GM21737 (cell line): ENCODE data around the gene PLRG1.

Experiments
- ATAC-seq: cut with Tn5 transposase; IDR thresholded peaks from one replicate; pipeline ENCODE4 v1.9.1; 2021; ENCODE audit warnings: mild to moderate bottlenecking, moderate library complexity; ENCODE audit not compliant: unreplicated experiment

PLRG1 gene

DNA sequence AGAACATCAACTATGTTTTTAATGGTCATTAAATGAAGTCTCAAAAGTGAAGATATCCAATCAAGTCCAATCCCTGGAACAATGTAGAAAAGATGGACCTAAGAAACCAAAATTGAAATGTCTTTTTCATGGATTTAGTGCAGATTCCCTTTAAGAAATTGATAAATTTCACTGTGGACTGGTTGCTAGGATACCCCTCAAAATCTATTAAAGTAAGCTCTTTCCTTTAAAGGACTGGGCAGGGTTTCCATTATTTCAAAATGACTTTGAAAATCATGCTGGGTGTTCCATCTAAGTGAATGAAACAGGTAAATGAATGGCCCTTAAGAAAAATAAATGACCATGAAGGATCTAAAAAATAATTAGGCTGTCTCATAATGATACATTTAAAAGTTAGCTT is 28.6 kb downstream of the PLRG1 start:
- ATAC-seq: no peak

DNA sequence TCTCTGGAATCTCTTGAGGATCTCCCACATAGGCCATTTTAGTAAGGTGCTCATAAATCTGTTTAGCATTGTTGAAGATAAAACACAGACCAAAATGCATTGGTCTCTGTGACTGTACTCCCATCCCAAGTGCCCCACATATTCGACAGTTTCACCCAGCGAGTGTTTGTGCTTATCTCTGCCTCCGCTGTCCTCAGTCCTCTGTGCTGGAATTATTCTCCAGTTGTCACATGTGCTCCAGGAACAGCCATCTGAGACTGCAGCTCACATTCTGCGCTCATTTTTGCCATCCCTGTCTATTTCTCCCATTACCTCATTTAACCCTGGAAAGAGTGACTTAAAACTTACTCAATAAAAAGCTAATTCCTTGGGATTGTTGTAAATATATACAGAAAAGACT is 31.0 kb downstream of the PLRG1 start:
- ATAC-seq: no peak

DNA sequence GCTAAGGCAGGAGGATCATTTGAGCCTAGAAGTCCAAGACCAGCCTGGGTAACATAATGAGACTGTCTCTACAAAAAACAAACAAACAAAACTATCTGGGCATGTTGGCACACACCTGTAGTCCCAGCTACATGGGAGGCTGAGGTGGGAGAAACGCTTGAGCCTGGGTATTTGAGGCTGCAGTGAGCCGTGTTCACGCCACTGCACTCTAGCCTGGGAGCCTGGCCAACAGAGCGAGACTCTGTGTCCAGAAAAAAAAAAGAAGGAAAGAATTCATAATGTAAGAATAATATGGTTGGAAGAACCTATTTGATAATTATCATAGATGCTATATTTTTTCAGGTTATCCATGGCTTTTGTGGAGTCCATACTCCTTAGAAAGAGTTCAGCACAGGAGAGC is 32.6 kb downstream of the PLRG1 start:
- ATAC-seq: no peak

DNA sequence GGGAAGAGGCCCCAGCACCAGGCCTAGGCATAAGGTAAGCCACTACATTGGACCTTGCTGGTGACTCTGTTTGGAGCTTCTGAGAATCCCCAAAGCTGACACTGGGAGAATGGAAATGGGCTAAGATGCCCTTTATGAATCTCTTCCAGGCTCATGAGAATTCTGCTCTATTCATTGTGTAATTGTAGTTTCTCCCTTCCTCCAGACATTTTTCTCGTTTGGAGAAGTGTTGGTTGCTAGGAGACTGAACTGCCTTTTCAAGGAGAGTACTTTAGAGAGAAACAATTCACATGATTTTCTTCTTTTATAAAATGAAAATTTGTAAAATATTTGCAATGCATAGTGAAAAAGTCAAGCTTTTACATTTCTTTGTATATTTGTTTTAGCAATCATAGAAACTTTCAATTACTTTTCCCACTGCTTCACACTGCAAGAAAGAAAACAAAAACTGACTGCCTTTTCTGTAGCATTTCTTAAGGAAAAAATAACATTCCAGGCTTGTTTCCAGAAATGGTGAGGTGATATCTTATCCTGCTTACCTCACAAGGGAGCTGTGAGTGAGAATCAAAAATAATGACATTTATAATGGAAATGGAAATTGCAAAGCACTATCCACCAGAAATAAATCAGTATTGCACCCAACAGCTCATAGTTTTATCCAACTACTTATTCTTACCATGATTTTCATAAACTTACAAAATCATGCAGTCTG is 33.7 kb downstream of the PLRG1 start:
- ATAC-seq: no peak

DNA sequence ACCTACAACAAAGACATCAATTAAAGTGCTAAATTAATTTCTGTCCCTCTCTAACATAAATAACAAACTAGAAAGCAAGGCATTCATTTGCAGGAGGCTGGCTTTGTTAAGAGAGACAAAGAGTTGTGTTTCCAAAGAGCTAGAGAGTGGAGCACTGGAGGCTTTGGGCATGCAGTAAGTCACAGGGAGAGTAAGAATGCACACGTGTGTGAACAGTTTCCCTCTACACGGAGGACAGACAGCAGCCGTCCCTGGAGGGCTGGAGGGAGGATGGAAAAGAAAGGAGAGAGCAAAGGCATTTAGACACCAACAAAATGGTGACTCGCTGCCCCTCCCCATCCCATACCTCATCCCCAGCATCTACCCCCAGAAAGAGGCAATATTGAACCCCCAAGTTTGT is 38.2 kb downstream of the PLRG1 start:
- no peak for ATAC-seq

DNA sequence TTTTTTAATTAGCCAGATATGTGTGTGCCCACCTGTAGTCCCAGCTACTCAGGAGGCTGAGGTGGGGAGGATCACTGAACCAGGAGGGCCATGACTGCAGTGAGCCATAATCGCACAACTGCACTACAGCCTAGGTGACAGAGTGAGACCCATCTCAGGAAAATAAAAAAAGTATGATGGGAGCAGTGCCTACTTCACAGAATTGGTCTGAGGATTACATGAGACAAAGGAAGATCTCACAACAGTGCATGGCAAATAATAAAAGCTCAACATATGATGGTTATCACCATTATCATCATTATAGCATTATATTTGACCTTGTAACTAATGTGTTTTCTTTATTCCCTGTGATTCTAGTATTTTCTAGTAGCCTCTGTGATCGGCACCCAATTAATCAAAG is 38.7 kb downstream of the PLRG1 start:
- no peak for ATAC-seq

DNA sequence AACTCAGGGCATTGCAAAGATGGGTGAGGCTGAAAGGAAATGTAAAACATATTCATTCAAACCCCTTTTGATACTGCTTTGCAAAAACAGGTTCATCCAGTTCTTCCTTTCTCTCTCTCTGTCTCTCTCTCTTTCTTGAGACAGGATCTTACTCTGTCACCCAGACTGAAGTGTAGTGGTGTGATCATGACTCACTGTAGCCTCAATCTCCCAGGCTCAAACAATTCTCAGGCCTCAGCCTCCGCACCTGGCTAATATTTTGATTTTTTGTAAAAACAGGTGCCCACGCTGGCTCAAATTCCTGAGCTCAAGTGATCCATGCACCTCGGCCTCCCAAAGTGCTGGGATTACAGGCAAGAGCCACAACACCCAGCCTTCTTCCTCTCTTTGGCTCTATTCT is 43.0 kb downstream of the PLRG1 start:
- ATAC-seq: no peak

DNA sequence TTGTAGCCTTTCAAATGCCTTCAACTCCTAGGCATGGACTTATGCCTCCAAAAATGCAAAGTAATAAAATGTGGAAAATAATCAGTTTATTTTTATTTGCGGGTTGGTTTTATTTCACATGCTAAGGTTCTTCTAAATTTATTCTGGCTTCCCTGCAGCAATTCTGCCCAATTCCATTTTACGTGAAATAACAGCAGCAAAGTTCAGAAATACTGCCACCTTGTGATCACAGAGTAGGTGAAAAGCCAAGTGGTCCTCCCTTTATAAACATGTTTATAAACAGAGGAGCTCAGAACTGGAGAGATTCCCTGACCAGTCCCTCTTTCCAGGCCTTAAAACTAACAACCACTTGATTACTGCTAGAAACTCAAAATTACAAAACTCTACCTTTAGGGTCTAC is 43.9 kb downstream of the PLRG1 start:
- ATAC-seq: no peak

DNA sequence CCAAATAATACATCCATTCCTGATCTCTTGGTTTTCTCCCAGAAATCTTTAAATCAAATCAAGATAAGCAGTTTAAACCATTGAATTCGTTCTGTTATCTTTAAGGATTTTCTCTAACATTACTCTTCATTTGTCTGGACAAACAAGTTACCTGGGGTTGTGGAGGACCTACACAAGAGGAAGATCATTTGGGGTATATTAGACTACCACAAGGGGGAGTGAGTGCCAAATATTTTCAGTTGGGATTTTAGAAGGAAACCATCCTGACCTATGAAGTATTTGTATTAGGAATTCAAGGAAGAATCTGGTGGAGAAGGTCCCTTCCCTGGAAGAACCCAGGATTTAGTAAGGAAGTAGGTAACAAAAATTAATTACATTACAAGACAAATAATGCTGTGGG is 46.6 kb downstream of the PLRG1 start:
- ATAC-seq: no peak

DNA sequence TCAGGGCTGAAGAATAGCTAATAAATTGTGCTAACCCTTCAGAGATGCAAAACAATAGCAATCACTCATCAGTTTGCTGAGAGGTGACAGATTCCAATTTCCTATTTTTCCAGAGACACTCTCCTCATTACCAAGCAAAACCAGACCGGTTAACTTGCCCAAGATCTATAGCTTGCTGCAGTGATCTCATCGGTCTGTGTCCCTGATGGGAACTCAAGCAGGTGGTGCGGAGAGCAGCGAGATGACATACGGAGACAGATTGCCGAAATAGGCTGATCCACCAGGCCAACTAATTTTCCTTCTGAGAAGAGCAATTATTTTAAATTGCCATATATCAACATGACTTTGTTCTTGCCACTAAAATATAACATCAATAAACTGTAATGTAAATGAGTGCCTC is 48.1 kb downstream of the PLRG1 start:
- no peak for ATAC-seq

DNA sequence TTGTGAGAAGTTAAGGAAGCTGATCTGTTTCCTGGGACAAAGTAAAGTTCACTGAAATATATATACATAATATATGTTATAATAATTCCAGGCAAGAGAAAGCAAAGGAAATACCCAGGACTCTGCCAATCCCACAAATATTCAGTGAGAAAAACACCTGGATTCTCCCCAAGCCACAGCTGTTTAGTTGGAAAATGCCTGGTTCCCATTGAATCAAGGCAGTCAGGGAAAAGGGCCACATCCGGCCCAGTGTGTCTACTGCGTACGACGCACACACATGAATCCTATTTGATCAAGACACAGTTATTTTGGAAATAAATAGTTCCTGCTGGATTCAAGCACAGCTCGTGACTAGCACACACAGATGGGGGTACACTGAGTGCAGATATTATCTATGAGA is 52.3 kb downstream of the PLRG1 start:
- ATAC-seq: no peak

DNA sequence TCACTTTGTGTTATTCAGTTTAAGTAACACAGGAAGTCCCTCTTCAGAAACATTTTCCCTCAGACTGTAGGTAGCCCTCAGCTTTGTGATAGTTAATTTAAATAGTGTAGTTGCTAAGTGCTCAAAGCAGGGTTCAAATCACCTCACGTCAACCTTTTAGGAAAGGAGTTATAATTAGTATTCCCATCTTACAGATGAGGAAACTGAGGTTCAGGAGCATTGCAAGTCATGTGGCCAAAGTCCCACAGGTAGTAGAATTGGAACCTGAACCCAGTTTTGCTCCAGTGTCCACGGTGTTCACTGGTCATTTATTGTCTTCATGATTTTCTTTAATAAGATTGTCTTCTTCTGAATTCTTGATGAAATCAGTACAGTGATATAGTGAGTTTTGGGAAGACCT is 54.3 kb downstream of the PLRG1 start:
- ATAC-seq: no peak

DNA sequence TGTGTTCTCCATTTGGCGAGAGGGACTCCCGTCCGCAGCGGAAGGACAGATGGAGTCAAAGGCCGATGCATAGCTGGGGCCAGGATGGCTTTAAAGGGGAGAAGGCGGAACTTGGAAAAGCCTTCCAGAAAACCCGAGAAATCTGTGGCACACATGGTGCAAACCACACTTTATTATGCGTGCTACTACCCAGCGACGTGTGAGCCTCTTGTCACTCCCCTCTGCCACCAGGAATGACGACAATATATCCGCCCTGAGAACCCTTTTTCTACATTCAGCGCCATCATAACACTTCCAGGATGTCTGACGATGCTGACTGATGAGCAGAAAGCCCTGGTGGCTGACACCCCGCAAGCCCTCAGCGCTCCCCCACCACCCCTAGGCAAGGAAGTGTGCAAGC is 57.9 kb downstream of the PLRG1 start:
- no peak for ATAC-seq

DNA sequence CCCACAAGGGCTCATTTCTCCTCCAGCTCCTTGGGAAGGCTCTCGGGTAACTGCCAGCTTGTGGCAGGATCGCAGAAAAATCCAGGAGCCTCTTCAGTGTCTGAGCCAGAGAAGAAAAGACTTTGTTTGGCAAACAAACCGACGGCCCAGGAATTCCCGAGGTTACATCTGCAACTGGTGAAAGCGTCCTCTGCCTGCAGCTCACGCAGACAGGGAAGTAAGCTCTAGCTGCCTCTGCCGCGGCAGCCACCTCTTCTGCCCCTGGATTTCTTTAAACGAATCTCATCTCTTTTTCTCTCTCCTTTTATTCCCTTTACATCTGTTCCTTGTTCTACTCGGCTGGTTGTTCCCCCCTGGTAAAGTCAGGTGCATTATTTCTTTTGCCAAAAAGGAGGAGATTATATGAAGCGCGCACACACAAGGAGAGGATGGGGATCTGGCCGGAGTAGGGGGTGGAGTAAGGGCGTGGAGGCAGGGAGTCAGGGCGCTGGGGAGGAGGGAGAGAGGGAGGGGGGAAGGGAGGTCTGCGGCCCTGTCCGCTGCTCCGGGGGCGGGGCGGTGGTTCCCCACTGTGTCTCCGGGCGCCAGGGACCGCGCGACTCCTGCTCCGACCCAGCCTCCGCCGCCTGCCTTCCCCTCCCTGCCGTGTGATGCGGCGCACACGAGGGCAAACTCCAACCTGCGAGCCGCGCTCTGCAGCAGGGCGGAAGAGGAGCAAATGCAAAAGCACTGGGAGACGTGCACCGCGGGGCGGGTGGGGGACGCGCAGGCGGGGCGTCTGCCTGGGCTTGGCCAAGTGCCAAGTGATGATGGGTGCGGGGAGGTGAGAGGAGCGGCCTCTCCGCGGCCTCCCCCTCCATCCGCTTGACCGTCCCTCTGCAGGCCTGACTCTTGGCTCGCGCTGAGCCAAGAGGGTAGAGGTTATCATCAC is 58.6 kb downstream of the PLRG1 start, which contains the start of gene DCHS2:
TSS of gene DCHS2 (minus strand) at position 459 of the 931 bp plus-strand sequence. CDS start at position 15, 444 bp downstream.
- ATAC-seq: peak; percentile 64

DNA sequence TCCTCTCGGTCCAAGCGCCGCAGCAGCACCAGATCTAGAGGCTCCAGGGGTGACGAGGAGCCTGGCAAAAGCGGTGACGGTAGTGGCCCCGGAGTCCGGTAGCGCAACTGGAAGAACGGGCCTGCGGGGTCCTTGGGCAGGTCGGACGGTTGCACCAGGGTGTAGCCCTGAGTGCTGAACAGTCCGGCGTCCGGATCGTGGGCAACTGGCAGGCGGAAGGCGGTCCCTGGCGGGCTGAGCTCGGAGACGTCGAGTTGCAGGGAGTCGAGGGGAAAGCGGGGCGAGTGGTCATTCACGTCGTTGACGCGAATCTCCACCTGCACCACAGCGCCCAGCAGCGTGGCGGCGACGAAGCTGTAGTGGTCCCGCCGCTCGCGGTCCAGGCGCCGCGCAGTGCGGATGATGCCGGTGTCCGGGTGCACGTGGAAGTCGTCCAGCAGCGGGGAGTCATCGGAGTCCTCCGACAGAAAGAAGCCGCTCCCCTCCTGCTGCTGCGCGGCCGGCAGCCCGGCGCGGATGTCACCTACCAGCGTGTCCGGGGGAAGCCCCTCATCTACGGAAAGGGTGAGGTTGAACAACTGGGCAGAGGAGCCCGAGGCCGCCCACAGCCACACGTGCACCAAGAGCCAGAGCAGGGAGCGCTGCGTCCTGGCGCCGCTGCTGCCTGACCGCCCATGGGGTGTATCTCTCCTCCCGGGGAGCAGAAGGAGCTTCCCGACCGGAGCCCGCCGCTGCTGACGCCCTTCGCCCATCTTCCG is 59.4 kb downstream of the PLRG1 start:
- peak; percentile 72 for ATAC-seq

DNA sequence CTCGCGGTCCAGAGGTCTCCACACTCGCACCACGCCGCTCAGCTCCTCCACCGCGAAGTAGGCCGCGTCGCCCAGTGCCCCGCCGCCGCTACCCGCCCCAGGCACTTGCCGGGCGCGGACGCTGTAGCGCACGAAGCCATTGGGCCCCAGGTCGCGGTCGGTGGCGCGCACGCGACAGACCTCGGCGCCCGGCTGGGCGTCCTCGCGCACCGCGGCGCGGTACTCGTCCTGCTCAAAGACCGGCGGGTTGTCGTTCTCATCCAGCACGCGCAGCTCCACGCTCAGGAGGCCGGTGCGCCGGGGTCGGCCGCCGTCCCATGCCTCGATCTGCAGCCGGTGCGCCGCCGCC is 60.0 kb downstream of the PLRG1 start:
- ATAC-seq: no peak

DNA sequence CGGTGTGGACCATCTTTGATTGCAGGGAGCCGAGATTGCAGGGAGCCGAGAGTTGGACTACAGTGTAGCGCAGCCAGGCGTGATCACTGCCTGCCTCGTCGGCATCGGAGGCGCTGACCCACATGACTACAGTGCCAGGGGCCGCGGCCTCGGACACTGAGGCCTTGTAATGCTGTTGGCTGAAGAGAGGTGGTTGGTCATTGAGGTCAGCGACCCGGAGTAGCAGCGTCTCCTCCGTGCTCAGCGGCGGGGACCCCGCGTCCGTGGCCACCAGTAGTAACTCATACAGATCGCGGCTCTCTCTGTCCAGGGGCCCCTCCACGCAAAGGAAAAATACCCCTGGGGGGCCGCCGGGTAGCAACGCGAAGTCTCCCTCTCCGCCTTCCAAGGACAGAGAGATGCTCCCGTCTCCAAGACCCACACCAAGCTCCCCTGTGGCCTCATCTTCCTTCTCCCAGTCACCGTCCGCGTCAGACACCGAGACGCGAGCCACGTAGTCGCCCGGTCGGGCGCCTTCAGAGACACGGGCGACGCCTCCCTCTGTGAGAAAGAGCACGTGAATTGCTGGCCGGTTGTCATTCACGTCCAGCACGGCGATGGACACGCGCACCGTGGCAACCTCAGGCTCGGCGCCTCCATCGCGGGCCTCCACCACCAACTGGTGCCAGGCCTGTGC is 60.5 kb downstream of the PLRG1 start:
- no peak for ATAC-seq

DNA sequence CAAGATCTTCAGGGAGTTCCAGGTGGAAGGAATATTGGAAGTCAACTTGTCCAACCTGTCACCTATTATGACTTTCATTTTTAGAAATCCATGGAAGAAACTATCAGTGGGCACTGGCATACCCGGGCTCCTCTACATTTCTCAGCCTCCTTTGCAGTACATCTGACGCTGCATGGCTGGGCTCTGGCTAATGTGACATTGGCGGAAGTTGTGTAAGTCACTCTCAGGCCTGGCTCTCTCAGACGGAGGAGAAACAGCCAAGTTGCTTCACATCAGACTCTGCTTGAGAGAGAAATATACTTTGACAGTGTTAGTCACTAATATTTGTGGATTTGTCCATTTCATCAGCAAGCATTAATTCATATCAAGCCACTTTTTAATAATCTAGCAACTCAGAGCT is 63.1 kb downstream of the PLRG1 start:
- no peak for ATAC-seq

DNA sequence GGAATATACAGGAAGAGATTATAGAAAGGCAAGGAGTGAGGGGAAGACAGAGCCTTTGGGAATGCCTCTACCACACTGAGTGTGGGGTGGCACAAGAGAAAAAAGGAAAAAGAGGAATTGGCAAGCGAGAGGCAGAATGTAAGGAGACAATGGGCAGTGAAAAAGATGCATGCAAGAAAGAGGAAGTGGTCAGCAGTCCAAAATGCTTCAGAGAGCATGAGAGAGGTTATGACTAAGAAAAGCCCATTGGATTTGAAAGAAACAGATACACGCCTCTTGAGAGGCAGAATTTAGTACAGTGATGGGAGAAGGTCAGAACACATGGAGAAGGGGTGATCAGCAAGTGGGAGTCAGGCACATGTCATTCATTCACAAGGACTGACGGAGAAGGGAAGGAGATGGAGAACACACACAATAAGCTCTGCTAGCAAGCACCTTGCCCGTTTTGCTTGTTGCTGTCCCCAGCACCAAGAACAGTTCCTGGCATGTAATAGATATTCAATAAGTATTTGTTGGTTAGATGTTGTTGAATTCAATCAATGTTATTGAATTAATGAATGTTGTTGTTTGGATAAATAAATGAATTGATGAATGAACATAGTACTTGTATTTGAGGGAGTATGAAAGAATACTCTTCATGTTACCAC is 65.0 kb downstream of the PLRG1 start:
- peak; percentile 96 for ATAC-seq
